SK-N-SH (cell line): Measurements from ENCODE around the gene SLC25A33. TPM values are rescaled to one million over a fixed set of nuclear protein-coding genes. Genes with fewer than 3 reads are reported as not detected.
A peak's percentile ranks its signal among the peaks of the same experiment; 100 is the strongest.

ENCODE experiments used
- CTCF ChIA-PET: fragments of 300-600, 350-600 bp; formaldehyde crosslinking; extraction: SDS; loops from one replicate; lab custom pipeline; 2021; lab: Yijun Ruan, JAX
- POLR2A ChIA-PET: fragments of 350-600 bp; sonication (Branson Sonifier 250); formaldehyde crosslinking; extraction: SDS; loops from one replicate; lab custom pipeline; 2020; ENCODE audit warnings: antibody characterized with exemption, inconsistent platforms; lab: Yijun Ruan, JAX
- DNase-seq: peaks from one replicate; pipeline ENCODE4 v3.0.0; 2012
- H2AFZ ChIP-seq: fragments of 200-600 bp; sonication (generic); 2 replicates; pipeline ENCODE4 v1.8.1; 2016; ENCODE audit warnings: antibody characterized with exemption, mild to moderate bottlenecking, low read depth
- H3F3A ChIP-seq: fragments of 200-600 bp; sonication (generic); replicated peaks from 2 replicates; pipeline ENCODE3; 2016; ENCODE audit warnings: antibody characterized with exemption, mild to moderate bottlenecking; ENCODE audit not compliant: insufficient read depth
- H3K27ac ChIP-seq, 2 experiments: fragments of 200-500 bp in 1 of 2; fragments of 200-600 bp in 1 of 2; sonication (Bioruptor generic) in 1 of 2; sonication (generic), shearing (Covaris generic) in 1 of 2; 2 replicates each; pipeline versions ENCODE4 v1.5.1 to v1.6.1; 2014 to 2016; ENCODE audit warnings: low read depth in 2 of 2, inconsistent platforms in 1 of 2, low read length in 1 of 2, mild to moderate bottlenecking in 1 of 2, mixed read lengths in 1 of 2
- H3K27me3 ChIP-seq: fragments of 200-600 bp; sonication (generic), shearing (Covaris generic); 2 replicates; pipeline ENCODE4 v1.6.1; 2016; ENCODE audit warnings: mixed run types; ENCODE audit not compliant: insufficient read depth
- H3K36me3 ChIP-seq, 2 experiments: fragments of 200-500 bp in 1 of 2; fragments of 200-600 bp in 1 of 2; sonication (Bioruptor generic) in 1 of 2; sonication (generic) in 1 of 2; replicated peaks in 1 of 2; 2 replicates each; pipeline versions ENCODE3 to v1.5.1; 2014 to 2016; ENCODE audit warnings: low read length in 1 of 2, mild to moderate bottlenecking in 1 of 2; ENCODE audit not compliant: insufficient read depth in 2 of 2, control insufficient read depth in 1 of 2
- H3K4me1 ChIP-seq, 2 experiments: fragments of 200-500 bp in 1 of 2; fragments of 200-600 bp in 1 of 2; sonication (Bioruptor generic) in 1 of 2; sonication (generic), shearing (Covaris generic) in 1 of 2; 2 replicates each; pipeline versions ENCODE4 v1.5.1 to v1.6.1; 2014 to 2016; ENCODE audit warnings: low read depth in 1 of 2, low read length in 1 of 2, mixed run types in 1 of 2; ENCODE audit not compliant: insufficient read depth in 2 of 2, control insufficient read depth in 1 of 2
- H3K4me2 ChIP-seq: fragments of 200-600 bp; sonication (generic), shearing (Covaris generic); 2 replicates; pipeline ENCODE4 v1.6.1; 2017; ENCODE audit warnings: mixed run types
- H3K4me3 ChIP-seq, 2 experiments: fragments of 200-500 bp in 1 of 2; fragments of 200-600 bp in 1 of 2; sonication (Bioruptor generic) in 1 of 2; sonication (generic), shearing (Covaris generic) in 1 of 2; 2 replicates each; pipeline versions ENCODE4 v1.5.1 to v1.8.1; 2014 to 2016; ENCODE audit warnings: low read depth in 2 of 2, inconsistent platforms in 1 of 2, low read length in 1 of 2, mild to moderate bottlenecking in 1 of 2, mixed read lengths in 1 of 2, moderate library complexity in 1 of 2
- H3K79me2 ChIP-seq: fragments of 200-600 bp; sonication (generic); 2 replicates; pipeline ENCODE4 v1.8.1; 2017; ENCODE audit warnings: mild to moderate bottlenecking; ENCODE audit not compliant: insufficient read depth
- H3K9ac ChIP-seq: fragments of 200-600 bp; sonication (generic); 2 replicates; pipeline ENCODE4 v1.6.1; 2017; ENCODE audit warnings: mixed run types
- H3K9me2 ChIP-seq: fragments of 200-600 bp; sonication (generic); 2 replicates; pipeline ENCODE4 v1.6.1; 2017; ENCODE audit warnings: mixed run types
- H3K9me3 ChIP-seq: fragments of 200-600 bp; sonication (generic); 2 replicates; pipeline ENCODE4 v1.6.1; 2017; ENCODE audit warnings: mixed run types, mild to moderate bottlenecking, moderate library complexity
- H4K20me1 ChIP-seq: fragments of 200-600 bp; sonication (generic); 2 replicates; pipeline ENCODE4 v1.6.1; 2017; ENCODE audit warnings: mild to moderate bottlenecking, mixed run types; ENCODE audit not compliant: insufficient read depth
- ELF1 ChIP-seq: IDR thresholded peaks from 2 replicates; pipeline ENCODE4 v1.4.0; 2012
- EZH2phosphoT487 ChIP-seq: fragments of 200-600 bp; sonication (generic); IDR thresholded peaks from 2 replicates; pipeline ENCODE4 v1.6.1; 2017; ENCODE audit warnings: low read depth, mixed run types, mild to moderate bottlenecking, antibody characterized with exemption, moderate library complexity, borderline replicate concordance
- FOSL2 ChIP-seq: IDR thresholded peaks from 2 replicates; pipeline ENCODE4 v1.4.0; 2012; ENCODE audit warnings: low read depth, mild to moderate bottlenecking, moderate library complexity, borderline replicate concordance
- GABPA ChIP-seq: IDR thresholded peaks from 2 replicates; pipeline ENCODE4 v1.4.0; 2012; ENCODE audit warnings: low read depth, mild to moderate bottlenecking
- MEF2A ChIP-seq: IDR thresholded peaks from 2 replicates; pipeline ENCODE4 v1.4.0; 2012; ENCODE audit warnings: low read depth, borderline replicate concordance
- NRF1 ChIP-seq: IDR thresholded peaks from 2 replicates; pipeline ENCODE4 v1.6.1; 2012; ENCODE audit warnings: low read depth, mild to moderate bottlenecking, low read length
- RCOR1 ChIP-seq: fragments of 150-350 bp; IDR thresholded peaks from 2 replicates; pipeline ENCODE4 v1.6.1; 2017; ENCODE audit warnings: antibody characterized with exemption, low read length
- TEAD4 ChIP-seq: IDR thresholded peaks from 2 replicates; pipeline ENCODE4 v1.4.0; 2012; ENCODE audit warnings: mild to moderate bottlenecking, borderline replicate concordance; ENCODE audit not compliant: insufficient read depth
- WGBS: methylation state at CpG from one replicate; pipeline ENCODE4 v1.1.6; 2017; ENCODE audit warnings: low lambda C conversion rate; 5-methylcytosine and 5-hydroxymethylcytosine counted together
- polyA plus RNA-seq, 3 experiments: library from polyadenylated mRNA; depleted of rRNA; stranded (reverse); fragments of >200 nt; gene quantifications; 2 replicates each; pipeline ENCODE4 v1.2.3, GENCODE V29; 2012
- TF ChIP-seq, protein P1 (sequence below): IDR thresholded peaks from 2 replicates; pipeline ENCODE4; 2012
- TF ChIP-seq, protein P2 (sequence below): IDR thresholded peaks from 2 replicates; pipeline ENCODE4 v1.4.0; 2012; ENCODE audit warnings: low read depth
- TF ChIP-seq, protein P3 (sequence below): fragments of 150-350 bp; IDR thresholded peaks from 2 replicates; pipeline ENCODE4 v1.6.1; 2016; ENCODE audit warnings: mild to moderate bottlenecking, low read depth, low read length
- TF ChIP-seq, protein P4 (sequence below): fragments of 200-600 bp; sonication (generic); IDR thresholded peaks from 2 replicates; pipeline ENCODE4 v1.6.1; 2017; ENCODE audit warnings: antibody characterized with exemption, mild to moderate bottlenecking, moderate library complexity

The SLC25A33 gene
- polyA plus RNA-seq, 1 of the 3 experiments (the other 2 are of a cell fraction): 4.8 TPM

DNA sequence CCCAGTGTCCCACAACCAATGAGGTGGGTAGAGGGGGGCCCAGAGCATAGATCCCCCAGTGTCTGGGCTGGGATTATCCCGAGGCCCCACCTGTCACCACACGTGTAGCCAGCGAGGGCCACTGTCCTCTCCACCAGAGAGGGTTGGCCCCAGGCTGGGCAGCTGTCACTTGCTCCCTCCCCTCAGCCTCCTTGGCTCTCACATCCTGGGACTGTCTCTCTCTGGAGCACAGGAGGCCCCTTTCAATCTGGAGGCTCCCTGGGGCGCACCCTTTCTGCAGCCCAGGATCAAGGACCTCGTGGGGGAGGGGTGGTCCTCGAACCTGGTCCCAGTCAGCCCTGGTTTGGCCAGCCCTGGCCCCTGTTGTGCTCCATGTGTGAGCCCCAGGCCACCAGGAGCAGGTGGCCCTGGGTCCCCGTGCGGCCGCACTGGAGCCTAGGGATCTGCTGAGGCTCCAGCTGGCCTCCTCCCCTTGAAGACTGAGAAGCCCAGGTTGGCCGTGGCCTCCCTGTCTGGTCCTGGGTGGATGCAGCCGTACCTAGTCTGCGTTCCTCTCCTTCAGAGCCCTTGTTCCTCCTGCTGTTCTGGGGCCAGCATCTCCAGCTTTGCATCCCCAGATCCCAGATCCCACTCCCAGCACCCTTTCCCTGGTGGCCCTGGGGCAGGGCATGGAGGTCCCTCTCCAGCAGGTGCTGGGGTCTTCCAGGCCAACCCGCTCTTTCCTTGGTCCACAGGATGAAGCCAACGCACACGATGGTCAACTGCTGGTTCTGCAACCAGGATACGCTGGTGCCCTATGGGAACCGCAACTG is 56.1 kb downstream of the SLC25A33 start:
- H2AFZ ChIP-seq: no peak overlapping the region
- no peaks in the 10 kb centered on the region for H3K9me2 ChIP-seq
- no peak for TF ChIP-seq TEAD4
- TF ChIP-seq GABPA: no peak
- TF ChIP-seq EZH2phosphoT487: no peak
- TF ChIP-seq, protein P1, sequence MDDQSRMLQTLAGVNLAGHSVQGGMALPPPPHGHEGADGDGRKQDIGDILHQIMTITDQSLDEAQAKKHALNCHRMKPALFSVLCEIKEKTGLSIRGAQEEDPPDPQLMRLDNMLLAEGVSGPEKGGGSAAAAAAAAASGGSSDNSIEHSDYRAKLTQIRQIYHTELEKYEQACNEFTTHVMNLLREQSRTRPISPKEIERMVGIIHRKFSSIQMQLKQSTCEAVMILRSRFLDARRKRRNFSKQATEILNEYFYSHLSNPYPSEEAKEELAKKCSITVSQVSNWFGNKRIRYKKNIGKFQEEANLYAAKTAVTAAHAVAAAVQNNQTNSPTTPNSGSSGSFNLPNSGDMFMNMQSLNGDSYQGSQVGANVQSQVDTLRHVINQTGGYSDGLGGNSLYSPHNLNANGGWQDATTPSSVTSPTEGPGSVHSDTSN: no peak
- no peak for TF ChIP-seq NRF1
- TF ChIP-seq, protein P2, sequence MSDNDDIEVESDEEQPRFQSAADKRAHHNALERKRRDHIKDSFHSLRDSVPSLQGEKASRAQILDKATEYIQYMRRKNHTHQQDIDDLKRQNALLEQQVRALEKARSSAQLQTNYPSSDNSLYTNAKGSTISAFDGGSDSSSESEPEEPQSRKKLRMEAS: no peak
- TF ChIP-seq, protein P3, sequence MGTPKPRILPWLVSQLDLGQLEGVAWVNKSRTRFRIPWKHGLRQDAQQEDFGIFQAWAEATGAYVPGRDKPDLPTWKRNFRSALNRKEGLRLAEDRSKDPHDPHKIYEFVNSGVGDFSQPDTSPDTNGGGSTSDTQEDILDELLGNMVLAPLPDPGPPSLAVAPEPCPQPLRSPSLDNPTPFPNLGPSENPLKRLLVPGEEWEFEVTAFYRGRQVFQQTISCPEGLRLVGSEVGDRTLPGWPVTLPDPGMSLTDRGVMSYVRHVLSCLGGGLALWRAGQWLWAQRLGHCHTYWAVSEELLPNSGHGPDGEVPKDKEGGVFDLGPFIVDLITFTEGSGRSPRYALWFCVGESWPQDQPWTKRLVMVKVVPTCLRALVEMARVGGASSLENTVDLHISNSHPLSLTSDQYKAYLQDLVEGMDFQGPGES: no peak
- TF ChIP-seq, protein P4, sequence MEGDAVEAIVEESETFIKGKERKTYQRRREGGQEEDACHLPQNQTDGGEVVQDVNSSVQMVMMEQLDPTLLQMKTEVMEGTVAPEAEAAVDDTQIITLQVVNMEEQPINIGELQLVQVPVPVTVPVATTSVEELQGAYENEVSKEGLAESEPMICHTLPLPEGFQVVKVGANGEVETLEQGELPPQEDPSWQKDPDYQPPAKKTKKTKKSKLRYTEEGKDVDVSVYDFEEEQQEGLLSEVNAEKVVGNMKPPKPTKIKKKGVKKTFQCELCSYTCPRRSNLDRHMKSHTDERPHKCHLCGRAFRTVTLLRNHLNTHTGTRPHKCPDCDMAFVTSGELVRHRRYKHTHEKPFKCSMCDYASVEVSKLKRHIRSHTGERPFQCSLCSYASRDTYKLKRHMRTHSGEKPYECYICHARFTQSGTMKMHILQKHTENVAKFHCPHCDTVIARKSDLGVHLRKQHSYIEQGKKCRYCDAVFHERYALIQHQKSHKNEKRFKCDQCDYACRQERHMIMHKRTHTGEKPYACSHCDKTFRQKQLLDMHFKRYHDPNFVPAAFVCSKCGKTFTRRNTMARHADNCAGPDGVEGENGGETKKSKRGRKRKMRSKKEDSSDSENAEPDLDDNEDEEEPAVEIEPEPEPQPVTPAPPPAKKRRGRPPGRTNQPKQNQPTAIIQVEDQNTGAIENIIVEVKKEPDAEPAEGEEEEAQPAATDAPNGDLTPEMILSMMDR: no peak
- no peak for TF ChIP-seq RCOR1
- no peak for TF ChIP-seq ELF1
- TF ChIP-seq FOSL2: no peak
- TF ChIP-seq MEF2A: no peak
- H3K4me1 ChIP-seq: peaks cover 18 to 67% of the 10 kb centered on the region in 2 experiments; a peak in 3 of 4 replicates
- H3K9me3 ChIP-seq: no peaks in the 10 kb centered on the region
- H3K27me3 ChIP-seq: no peaks in the 10 kb centered on the region
- peak; percentile 22 for DNase-seq
- H3K9ac ChIP-seq: no peak overlapping the region
- POLR2A ChIA-PET: no interaction called here
- CTCF ChIA-PET: interaction anchor here (7.0 kb wide), 1 partner anchor 8 kb away, joined by 51 read pairs; no protein-coding TSS in a partner anchor
- 96% methylated on average over 6 of the region's 17 CpGs for WGBS
- peaks cover 22% of the 10 kb centered on the region; the same call in 1 of the 2 replicates for H4K20me1 ChIP-seq
- H3K79me2 ChIP-seq: peaks cover 53% of the 10 kb centered on the region
- peaks cover 0 to 19% of the 10 kb centered on the region in 2 experiments for H3K36me3 ChIP-seq
- H3K4me2 ChIP-seq: no peak overlapping the region
- no peak overlapping the region for H3K4me3 ChIP-seq
- H3F3A ChIP-seq: no peaks in the 10 kb centered on the region
- H3K27ac ChIP-seq: peak overlapping the region in 1 of 2 experiments; percentile 19; a peak in 1 of 4 replicates
